ENCODE measurements around the gene SBF2. TPM values are rescaled to one million over a fixed set of nuclear protein-coding genes. Genes with fewer than 3 reads are reported as not detected.

SBF2 gene
- total and polyA plus RNA-seq, 2 donors (not counting 1 experiment from before 2014, with no cell fraction given): 5.6 to 17.7 TPM

DNA sequence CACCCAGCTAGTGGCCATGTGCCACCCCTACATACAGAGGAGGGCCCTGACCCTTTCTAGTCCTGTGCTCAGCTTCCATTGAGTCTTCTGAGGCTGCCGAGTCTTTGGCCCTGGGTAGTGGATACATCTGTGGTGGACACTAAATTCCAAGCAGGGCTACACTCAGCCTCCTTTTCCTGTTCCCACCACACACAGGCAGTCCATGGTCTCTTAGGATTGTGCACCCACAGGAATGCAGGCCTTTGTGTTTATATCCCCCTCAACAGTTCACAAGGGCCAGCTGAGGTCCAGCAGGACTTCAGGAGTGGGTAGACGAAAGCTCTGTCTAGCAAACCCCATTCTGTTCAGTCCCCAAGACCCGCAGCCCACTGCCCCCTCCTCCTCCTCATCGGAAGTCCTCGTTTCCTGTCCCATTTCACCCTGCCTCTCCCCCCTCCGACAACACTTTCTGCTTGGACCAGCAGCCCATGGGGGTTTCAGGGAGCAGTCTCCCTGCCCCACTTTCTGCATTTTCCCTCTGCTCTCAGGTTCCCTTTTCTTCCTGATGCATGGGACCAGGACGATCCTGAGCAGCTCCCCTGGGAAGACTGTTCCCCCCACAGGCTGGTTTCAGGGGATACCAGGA is 538.3 kb downstream of the SBF2 start:
- Mint-ChIP-seq H3K27me3 (no peaks in the 10 kb centered on the region), H3K27ac (peak overlapping the region; percentile 97), H3K4me3 (peak overlapping the region; percentile 90), H3K4me1 (peaks cover 75% of the 10 kb centered on the region), H3K9me3 (ENCODE audit: insufficient read depth) (no peaks in the 10 kb centered on the region)
- TF ChIP-seq EZH2 (IDR thresholded peaks at IDR 0.05; ENCODE audit: borderline replicate concordance, insufficient read depth, low read depth, low read length, poor library complexity, severe bottlenecking): no peak
- TF ChIP-seq, protein P1, sequence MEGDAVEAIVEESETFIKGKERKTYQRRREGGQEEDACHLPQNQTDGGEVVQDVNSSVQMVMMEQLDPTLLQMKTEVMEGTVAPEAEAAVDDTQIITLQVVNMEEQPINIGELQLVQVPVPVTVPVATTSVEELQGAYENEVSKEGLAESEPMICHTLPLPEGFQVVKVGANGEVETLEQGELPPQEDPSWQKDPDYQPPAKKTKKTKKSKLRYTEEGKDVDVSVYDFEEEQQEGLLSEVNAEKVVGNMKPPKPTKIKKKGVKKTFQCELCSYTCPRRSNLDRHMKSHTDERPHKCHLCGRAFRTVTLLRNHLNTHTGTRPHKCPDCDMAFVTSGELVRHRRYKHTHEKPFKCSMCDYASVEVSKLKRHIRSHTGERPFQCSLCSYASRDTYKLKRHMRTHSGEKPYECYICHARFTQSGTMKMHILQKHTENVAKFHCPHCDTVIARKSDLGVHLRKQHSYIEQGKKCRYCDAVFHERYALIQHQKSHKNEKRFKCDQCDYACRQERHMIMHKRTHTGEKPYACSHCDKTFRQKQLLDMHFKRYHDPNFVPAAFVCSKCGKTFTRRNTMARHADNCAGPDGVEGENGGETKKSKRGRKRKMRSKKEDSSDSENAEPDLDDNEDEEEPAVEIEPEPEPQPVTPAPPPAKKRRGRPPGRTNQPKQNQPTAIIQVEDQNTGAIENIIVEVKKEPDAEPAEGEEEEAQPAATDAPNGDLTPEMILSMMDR (IDR thresholded peaks at IDR 0.05): no peak
- ChIA-PET CTCF (interaction anchor here (1.2 to 3.9 kb wide), 5 partner anchors 10 to 248 kb away, joined by 3 to 33 read pairs (median 7); no protein-coding TSS in a partner anchor), POLR2A (interaction anchor here (0.6 to 0.9 kb wide), 2 partner anchors 10 to 99 kb away, joined by 3 to 5 read pairs; no protein-coding TSS in a partner anchor)
- peak overlapping the region in 1 of 5 experiments; percentile 9 for H3K4me3 ChIP-seq (ENCODE audit: control extremely low read depth in 1 of 5, extremely low read depth in 1 of 5, insufficient read depth in 1 of 5, low read depth in 2 of 5, low read length in 4 of 5)
- peaks cover 5% of the 10 kb centered on the region for H4K20me1 ChIP-seq (ENCODE audit: control insufficient read depth, insufficient read depth, low read length, poor library complexity, severe bottlenecking)
- no peak for ATAC-seq (ENCODE audit: low read depth)
- peak overlapping the region; percentile 88 to 89 for H3K27ac ChIP-seq (ENCODE audit: low read length in 2 of 2)
- H3K27me3 ChIP-seq (replicated peaks in 1 of 4; ENCODE audit: control extremely low read depth in 1 of 4, control insufficient read depth in 3 of 4, insufficient read depth in 4 of 4, low read length in 3 of 4): no peaks in the 10 kb centered on the region
- H3K4me1 ChIP-seq (ENCODE audit: control insufficient read depth in 2 of 2, insufficient read depth in 2 of 2, low read length in 2 of 2): peaks cover 55 to 60% of the 10 kb centered on the region in 2 donors
- 1% methylated on average over 6 of the region's 7 CpGs for WGBS (ENCODE audit: insufficient coverage)
- peak overlapping the region; percentile 94 for H3K4me2 ChIP-seq (replicated peaks; ENCODE audit: low read depth, low read length, poor library complexity, severe bottlenecking)
- DNase-seq: peak; percentile 53
- no peak overlapping the region for H2AFZ ChIP-seq (ENCODE audit: insufficient read depth, low read depth, low read length, poor library complexity, severe bottlenecking)
- H3K9me3 ChIP-seq (ENCODE audit: control extremely low read depth in 1 of 3, control insufficient read depth in 2 of 3, insufficient read depth in 1 of 3, low read length in 2 of 3): no peaks in the 10 kb centered on the region
- peaks cover 4 to 18% of the 10 kb centered on the region in 2 experiments for H3K36me3 ChIP-seq (replicated peaks in 1 of 2; ENCODE audit: control extremely low read depth in 1 of 2, control insufficient read depth in 1 of 2, extremely low read depth in 1 of 2, insufficient read depth in 2 of 2, low read length in 1 of 2)
- H3K79me2 ChIP-seq (ENCODE audit: control insufficient read depth, insufficient read depth, low read length): peaks cover 49% of the 10 kb centered on the region
- no peak overlapping the region for H3K9ac ChIP-seq (ENCODE audit: low read length)
- intact Hi-C loops (cut with micrococcal nuclease): loop anchor here (1.0 to 10.0 kb wide), 3 partner anchors 7 to 1099 kb away; partner anchors contain the start of gene ZBED5

DNA sequence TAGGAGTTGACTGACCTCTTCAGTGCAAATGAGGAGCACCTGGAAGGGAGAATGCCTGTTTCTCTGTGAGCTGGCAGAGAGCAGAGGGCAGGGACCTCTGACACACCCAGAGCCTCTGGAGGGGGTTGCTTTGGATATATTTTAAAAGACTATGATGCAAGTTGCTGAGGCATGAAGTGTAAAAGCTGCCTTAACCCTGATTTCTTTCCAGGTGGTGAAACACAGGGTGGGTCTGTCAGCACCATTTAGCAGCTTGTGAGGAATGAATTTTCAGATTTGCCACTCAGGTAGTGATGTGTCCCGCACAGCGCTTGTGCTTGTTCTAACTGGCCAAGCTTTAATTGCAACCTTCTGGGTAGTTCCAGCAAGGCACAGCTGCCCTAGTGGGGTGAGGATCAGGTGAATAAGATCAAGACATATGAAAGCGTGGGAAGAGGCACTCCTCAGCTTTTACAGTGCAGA is 540.0 kb downstream of the SBF2 start:
- Histone ChIP-seq H4K20me1 (ENCODE audit: control insufficient read depth, insufficient read depth, low read length, poor library complexity, severe bottlenecking) (peaks cover 7% of the 10 kb centered on the region), H3K27me3 (replicated peaks in 1 of 4; ENCODE audit: control extremely low read depth in 1 of 4, control insufficient read depth in 3 of 4, insufficient read depth in 4 of 4, low read length in 3 of 4) (no peaks in the 10 kb centered on the region), H3K9me3 (ENCODE audit: control extremely low read depth in 1 of 3, control insufficient read depth in 2 of 3, insufficient read depth in 1 of 3, low read length in 2 of 3) (no peaks in the 10 kb centered on the region), H3K4me3 (ENCODE audit: control extremely low read depth in 1 of 5, extremely low read depth in 1 of 5, insufficient read depth in 1 of 5, low read depth in 2 of 5, low read length in 4 of 5) (no peak overlapping the region), H3K27ac (ENCODE audit: low read length in 2 of 2) (peak overlapping the region; percentile 88 to 89), H3K79me2 (ENCODE audit: control insufficient read depth, insufficient read depth, low read length) (peaks cover 46% of the 10 kb centered on the region), H3K4me2 (replicated peaks; ENCODE audit: low read depth, low read length, poor library complexity, severe bottlenecking) (peak overlapping the region; percentile 30), H2AFZ (ENCODE audit: insufficient read depth, low read depth, low read length, poor library complexity, severe bottlenecking) (no peak overlapping the region), H3K9ac (ENCODE audit: low read length) (no peak overlapping the region), H3K36me3 (replicated peaks in 1 of 2; ENCODE audit: control extremely low read depth in 1 of 2, control insufficient read depth in 1 of 2, extremely low read depth in 1 of 2, insufficient read depth in 2 of 2, low read length in 1 of 2) (peaks cover 4 to 31% of the 10 kb centered on the region in 2 experiments), H3K4me1 (ENCODE audit: control insufficient read depth in 2 of 2, insufficient read depth in 2 of 2, low read length in 2 of 2) (peaks cover 46 to 49% of the 10 kb centered on the region in 2 donors)
- ChIA-PET CTCF (interaction anchor here (0.6 to 3.9 kb wide), 13 partner anchors 8 to 570 kb away, joined by 3 to 33 read pairs (median 3); no protein-coding TSS in a partner anchor), POLR2A (no interaction called here)
- ATAC-seq (ENCODE audit: low read depth): no peak
- Mint-ChIP-seq H3K27me3 (no peaks in the 10 kb centered on the region), H3K27ac (peak overlapping the region; percentile 79), H3K4me3 (peak overlapping the region; percentile 30), H3K9me3 (ENCODE audit: insufficient read depth) (no peaks in the 10 kb centered on the region), H3K4me1 (peaks cover 63% of the 10 kb centered on the region)
- 89% methylated on average over 2 of the region's 3 CpGs for WGBS (ENCODE audit: insufficient coverage)
- intact Hi-C loops (cut with micrococcal nuclease): loop anchor here (10.0 kb wide), 2 partner anchors 451 to 1101 kb away; partner anchors contain the start of gene ZBED5
- no peak for TF ChIP-seq EZH2 (IDR thresholded peaks at IDR 0.05; ENCODE audit: borderline replicate concordance, insufficient read depth, low read depth, low read length, poor library complexity, severe bottlenecking)
- TF ChIP-seq, protein P1 (IDR thresholded peaks at IDR 0.05): no peak
- DNase-seq: peak; percentile 48

Measured in B cell (primary cell).